NCI-H82 treated with DMSO at 0.1 percent for 48 hours (cell line): Measurements from ENCODE around the gene C1orf94.

ENCODE experiments used
- DNase-seq: peaks from one replicate; lab custom pipeline; 2025; ENCODE audit not compliant: unreplicated experiment; lab: John Stamatoyannopoulos, UW

C1orf94 gene

DNA sequence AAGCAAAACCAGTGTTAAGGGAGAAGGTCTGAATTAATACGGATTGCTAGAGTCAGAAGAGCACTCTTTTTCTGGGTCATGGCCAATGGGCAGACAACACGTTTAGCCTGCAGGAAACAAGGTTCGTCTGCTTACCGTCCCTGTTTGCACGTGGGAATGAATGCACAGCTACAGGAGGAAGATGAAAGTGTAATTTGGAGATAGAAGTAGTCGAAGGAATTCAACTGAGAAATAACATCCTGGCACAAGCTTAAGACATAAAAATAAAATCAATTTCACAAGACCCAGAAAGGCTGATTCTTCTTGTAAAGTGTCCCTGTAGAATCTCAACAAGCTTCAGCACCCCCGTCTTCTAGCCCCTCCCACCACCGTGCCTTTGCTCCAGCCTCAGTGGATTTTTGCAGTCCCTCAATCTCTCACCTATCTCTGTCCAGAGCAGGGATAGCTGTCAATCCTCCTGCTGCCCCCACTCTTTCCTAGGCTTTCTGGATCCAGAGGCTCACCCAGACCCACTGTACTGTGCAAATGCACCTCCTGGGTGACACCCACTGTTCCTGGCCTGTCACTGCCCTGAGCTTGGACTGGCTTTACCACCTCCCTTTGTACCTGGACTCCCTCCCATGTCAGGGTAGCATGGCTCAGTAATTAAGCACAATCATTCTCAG, 60.6 kb downstream of the C1orf94 start:
- DNase-seq: no peak

DNA sequence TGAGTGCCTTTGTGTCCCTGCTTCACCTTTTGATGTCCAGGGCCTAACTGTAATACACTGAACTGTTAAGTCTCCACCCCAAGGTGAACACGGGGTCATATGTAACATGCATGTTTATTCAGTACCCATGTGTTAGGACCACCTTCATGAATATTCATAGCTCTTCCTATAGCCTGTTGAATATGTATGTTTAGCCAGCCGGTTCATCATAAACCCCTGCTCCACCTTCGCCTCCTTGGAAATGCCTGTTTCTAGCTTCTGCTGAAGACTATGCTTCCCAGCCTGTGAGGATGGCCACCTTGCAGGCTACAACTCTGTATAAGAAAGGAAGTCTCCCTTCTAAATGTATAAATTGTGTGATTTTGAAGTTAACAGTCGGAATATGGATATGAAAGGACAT, 69.3 kb downstream of the C1orf94 start:
- DNase-seq: no peak

DNA sequence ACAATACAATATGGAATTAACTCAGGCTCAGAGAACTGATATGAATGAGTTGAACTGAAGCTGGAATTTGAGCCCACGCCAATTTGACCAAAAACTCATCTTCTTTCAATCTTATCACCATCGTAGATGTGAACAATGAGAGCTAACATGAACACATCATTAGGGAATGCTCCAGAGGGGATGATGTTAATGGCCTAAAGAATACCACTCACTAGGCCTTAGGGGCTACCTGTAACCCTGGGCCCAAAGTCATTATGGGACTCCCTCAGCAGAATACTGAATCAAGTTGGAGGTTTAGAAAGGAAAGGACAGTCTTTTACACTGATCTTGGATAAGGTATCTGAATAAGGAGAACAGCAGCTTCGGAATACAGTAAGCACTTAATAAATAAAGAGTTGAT, 73.6 kb downstream of the C1orf94 start:
- no peak for DNase-seq

DNA sequence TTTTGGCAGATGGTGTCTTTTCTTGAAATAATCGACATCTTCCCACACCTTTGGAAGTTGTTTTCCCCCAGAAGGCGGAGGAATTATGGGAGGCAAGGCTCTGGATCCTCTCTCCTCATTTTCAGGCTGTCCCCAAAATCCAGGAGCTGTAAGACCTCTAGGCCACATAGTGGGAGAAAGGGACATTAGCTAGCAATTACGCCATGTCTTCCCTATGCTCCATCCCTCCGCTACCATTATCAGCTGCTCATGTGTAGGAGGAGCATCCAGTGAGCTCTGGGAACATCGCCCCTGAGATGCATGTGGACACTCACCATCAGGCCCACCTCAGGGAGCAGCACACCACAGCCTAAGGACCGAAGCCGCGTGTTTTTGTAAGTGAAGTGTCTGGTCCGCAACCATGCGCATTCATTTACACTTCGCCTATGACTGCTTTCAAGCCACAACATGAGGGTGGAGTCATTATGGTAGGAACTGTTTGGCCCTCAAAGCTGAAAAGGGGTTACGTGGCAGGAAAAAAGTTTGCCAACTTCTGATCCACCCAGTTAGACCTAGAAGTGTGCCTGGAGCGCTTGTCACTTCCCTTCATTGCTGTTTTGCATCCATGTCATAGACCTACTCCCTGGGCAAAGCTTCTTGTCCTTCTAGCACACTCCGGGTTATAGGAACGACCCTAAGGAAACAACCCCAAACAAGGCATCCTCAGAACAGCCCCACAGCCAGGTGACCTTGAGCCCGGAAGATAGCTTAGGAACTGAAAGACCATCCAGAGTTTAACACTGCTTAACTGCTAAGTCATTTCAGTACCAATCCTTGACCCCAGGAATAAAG, 85.5 kb downstream of the C1orf94 start:
- DNase-seq: no peak

DNA sequence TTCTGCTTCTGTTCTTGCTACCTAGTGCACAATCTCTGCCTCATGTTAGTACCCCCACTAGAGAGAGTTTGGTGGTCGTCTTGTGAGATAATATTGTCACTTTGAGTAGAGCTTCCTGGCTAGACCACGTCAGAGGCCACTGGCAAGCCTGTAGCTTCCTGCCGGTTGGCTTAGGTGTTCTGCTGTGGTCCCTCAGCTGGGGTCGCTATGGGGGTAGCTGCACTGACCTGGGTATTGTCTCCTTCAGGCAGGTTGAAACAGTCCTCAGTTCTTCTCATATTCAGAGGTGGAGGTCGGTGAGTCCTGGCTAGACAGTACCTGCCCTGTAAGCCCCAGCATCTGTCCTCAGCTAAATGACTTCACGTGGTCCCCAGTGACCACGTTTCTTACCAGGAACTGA, 86.2 kb downstream of the C1orf94 start:
- DNase-seq: no peak

DNA sequence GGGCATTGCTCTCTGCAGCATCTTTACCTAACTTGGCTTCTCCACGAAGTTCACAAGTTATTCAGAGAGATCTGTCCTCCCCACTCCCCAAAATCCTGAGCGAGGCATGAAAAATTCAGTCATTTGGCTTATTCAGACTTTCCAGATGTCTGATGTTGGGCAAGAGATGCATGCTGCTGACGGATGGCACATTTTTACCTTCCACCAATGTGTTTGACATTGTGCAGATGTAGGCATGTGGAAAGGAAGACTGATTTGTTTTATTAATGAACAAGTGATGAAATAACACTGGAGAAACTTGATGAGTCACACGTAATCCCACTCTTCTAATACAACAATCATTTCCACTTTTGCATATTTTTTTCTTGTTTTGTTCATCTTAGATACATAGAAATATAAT, 86.7 kb downstream of the C1orf94 start:
- DNase-seq: no peak

DNA sequence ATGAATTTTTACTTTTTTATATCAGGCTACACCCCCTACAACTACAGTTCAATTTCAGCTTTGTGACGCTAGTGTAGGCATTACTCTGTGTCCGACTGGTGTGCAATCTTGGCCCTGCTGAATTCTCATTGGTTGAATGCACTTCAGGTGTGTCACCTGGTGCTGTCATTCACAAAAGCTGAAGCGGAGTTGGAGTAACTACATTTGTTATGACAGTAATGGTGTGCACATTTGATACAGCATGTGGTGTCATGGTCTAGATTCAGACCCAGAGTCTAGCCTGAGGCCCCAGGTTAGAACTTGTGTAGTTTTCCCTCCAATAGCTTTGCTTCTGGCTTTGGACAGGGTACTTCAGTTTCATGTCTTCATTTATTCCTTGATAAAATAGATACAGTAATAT, 88.7 kb downstream of the C1orf94 start:
- no peak for DNase-seq

DNA sequence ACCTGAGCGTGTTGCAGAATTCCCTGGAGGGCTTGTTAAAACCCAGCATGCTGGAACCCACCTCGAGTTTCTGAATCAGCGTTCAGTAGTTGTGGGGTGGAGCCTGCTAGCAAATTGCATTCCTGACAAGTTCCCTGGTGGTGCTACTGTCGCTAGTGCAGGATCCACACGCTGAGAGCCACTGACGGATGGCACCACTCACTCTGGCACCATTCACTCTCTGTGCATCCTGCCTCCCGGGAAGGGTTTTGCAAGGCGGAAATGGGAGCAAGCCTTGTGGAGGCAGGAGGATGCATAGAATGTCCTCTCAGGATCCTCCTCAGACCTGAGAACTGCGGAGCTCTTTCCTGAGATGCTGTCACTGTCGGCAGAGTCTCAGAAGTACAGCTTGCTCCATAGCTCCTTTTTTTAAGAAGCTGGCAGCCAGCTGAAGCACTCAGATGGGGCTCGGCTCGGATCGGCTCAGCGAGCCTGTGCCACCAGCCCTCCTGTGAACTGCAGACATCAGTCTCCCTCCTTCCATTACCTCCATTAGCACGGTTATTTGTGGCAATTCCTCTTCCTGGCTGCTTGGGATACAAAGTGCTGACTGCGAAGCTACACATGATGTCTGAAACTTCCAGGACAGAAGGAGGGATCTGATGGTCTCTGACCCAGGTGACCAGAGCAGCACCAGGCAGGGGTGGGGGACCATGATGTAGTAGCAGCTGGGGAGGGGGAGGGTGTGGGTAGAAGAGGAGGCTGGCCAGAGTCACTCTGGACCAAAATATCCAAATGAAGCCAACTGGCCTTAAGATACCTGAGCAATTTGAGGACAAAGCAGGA, 89.6 kb downstream of the C1orf94 start:
- DNase-seq: no peak

DNA sequence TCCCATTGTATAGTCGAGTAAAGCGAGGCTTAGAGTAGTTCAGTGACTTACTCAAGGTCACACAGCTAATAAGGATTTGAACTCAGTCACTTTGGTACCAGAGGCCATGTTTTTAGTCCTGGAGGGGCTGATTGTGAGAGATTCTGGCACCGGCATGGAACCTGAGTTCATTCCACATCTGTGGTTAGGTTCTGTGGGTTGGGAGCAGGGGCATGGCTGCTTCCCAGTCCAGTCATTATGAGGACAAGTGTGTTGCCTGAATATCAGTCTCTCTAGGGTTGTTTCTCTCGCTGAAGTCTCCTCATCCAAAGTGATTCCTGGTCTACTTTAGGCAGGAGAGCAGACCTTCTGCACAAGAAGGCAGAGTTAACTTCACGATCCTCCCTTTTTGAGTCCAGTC, 90.6 kb downstream of the C1orf94 start:
- no peak for DNase-seq

DNA sequence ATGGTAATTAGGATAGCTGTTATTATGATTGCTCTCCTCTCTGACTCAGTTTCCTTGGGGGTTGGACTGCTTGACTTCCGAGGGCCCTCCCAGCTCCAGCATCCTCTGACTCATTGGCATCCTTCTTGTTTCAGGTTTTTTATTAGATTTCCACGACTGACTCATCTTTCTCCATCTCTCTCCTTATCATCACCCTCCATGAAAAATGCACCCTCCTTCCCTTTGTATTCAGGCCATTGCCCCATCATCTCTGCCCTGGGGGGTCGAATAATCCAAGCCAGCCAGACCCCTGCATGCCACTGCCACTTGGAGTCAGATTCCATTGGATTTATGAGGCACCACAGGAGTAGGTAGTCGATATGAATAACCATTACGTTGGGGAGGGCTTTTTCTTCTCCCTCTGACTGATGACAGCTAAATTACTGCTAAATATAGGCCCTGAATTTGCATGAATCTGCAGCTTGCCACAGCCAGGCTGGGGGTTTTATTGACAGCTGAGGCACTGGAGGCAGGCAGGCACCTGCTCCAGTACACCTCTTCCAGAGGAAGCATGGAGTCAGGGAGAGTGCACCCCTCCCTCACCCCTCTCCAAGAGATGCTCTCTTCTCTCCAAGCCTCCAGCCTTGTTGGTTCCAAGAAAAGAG, 91.7 kb downstream of the C1orf94 start:
- DNase-seq: no peak
